Muscle of back (tissue), 11 donors: ENCODE measurements around the gene SEPTIN7. TPM values are rescaled to one million over a fixed set of nuclear protein-coding genes. Genes with fewer than 3 reads are reported as not detected.
A peak's percentile ranks its signal among the peaks of the same experiment; 100 is the strongest.

ENCODE experiments used
- DNase-seq, 3 donors: peaks; one replicate each; pipeline versions ENCODE4 v3.0.0 to v3.0.0-alpha.2; 2013
- polyA plus RNA-seq, 10 donors: library from polyadenylated mRNA; unstranded; fragments of 120-200 nt; gene quantifications; one replicate each; pipeline ENCODE4 v1.2.1, GENCODE V29; 2013; ENCODE audit not compliant: insufficient read length in 10 of 10

Gene SEPTIN7
- polyA plus RNA-seq, 10 donors, result 330 to 458 (median 391) TPM

DNA sequence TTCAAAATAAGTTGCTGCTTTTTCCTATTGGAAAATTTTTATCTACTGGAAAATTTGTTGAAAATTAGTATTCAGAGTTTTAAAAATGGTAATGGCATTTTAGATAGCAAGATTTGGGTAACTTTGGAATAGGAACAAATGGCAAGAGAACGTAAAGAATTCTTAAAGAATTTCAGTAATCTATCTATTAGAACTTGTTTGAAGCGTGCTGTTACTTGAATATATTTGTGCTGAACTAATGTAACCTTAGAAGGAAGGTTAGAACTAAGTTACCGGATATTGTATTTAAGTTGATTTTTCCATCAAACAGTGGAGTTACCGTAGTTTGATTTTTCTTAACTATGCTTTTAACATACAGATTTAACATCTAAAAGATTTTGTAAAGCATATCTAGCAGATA lies 25.9 kb downstream of the SEPTIN7 start:
- no peak for DNase-seq

DNA sequence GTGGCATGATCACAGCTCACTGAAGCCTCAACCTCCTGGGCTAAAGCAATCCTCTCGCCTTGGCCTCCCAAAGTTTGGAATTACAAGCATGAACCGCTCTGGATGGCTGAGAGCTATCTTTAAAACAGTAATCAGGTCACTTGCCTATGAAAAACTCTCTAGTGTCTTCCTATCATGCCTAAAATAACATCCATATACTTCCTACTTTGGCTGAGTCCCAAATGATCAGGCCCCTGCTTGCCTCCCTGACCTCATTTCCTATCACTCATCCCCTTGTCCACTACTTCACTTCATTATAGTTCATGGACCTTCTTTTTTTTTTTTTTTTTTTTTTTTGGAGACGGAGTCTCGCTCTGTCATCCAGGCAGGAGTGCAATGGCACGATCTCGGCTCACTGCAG lies 28.0 kb downstream of the SEPTIN7 start:
- peak in 1 of 3 donors; percentile 9 for DNase-seq

DNA sequence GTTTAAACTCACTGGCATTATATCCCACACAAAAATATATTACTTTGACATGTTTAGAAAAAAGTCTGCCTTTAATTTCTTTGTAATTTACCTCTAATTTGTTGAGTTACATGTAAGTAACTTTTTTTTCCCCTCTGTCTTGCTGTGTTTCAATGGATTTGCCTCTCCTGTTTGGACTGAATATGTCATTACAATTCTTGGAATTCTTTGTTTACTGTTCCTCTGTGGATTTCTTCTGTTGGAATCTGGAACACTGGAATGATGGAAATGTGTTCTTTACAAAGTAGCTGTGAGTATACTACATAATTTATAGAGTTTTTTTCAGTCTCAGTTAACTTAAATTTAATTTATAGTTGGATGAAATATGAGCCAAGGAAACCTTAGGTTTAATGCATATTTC lies 30.4 kb downstream of the SEPTIN7 start:
- DNase-seq, result peak in 2 of 3 donors; percentile 44 to 52

DNA sequence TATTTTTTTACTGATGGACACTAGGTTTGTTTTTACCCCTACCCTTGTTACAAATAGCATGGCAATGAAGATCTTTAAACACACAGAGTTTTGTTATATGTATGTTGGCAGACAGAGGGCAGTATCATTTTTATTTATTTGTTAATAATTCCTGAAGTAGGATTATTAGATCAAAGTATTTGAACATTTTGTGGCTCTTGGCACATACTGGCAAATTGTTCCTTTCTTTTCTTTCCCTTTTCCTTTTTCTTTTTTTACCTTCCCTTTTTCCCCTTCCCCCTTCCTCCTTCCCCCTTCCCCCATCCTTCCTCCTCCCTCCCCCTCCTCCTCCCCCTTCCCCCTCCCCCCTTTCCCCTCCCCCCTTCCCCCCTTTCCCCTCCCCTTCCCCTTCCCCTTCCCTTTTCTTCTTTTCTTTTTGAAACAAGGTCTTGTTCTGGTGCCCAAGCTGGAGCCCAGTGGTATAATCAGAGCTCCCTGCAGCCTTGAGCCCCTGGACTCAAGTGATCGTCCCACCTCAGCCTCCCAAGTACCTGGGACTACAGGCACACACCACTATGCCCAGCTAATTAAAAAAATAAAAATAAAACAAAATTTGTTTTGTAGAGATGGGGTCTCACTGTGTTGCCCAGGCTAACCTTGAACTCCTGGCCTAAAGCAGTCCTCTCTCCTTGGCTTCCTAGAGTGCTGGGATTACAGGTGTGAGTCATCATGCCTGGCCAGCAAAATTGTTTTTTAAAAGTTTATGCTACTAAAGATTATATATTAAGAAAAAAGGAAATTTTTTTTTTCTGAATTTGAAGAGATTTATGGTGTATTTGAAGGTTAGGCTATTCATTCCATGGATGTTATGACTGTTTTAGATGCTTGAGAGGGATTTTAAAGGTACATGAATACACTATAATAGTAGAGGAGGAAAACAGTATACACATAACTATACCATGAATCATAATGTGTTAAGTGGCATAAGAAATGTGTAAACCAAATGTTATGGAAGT lies 39.3 kb downstream of the SEPTIN7 start:
- peak in 1 of 3 donors; percentile 49 for DNase-seq

DNA sequence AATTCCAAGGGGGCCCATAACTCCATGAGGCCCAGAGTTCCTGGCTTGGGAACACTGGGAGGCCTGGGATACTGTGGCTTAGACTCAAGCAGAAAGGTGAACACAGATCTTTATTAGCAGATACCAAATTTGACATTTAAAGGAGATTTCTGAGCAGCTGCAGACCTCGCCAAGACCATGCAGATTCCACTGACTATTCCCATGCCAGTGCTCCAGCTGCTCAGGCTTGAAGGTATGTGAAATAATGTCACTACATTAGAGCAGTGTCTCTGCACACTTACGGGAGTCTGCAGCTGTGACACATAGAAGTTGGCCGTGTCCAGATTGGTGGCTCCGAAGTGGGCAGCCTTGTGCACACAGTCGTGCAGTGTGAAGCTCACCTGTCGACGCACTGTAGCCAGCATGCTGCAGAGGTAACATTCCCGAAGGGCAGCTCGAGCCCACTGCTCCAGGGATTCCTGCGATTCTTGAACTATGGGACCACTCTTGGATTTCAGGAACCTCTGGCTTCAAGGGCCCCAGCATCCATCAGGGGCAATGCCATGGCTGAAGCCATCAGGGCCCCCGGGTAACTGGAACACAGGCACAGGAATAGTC lies 46.1 kb downstream of the SEPTIN7 start:
- DNase-seq, result peak in 1 of 3 donors; percentile 16

DNA sequence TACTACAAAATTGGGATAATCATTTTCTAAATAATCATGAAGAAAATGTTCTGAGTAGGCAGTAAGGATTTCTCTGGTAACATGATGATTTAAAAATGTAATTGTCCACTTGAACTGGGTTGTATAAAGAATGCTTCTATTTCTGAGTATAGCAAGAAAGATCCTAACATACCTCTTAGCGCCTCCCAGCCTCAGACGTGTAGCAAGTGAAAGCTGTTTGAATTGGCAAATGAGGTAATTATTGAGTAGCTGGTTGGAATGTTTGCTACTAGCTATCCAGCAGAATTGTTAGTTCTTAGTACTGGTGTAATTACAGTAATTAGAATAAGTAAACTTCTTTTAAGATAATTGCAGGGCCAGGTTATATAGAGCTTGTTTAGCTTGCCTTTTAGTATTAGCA lies 47.9 kb downstream of the SEPTIN7 start:
- no peak for DNase-seq

DNA sequence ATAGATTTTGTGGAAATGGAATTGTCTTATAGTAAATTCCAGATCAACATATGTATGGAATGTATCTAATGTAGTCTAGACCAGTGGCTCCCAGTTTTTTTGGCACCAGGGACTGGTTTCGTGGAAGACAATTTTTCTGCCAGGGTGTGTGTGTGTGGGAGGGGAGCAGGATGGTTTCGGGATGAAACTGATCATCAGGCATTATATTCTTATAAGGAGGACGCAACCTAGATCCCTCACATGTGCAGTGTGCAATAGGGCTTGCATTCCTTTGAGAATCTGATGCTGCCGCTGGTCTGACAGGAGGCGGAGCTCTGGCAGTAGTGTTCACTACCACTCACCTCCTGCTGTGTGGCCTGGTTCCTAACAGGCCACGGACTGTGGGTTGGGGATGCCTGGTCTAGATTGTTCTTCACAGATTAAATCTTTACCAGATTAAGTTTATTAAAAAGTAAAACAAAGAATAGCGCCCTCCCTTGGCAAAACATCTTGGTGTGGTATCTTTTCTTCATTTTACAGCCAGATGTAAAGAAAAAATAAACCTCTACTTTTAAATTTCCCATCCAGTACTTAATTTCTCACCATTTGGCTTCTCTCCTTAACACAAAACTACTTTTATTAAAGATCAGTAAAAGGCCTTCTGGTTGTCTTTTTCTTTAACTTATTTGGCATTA lies 48.4 kb downstream of the SEPTIN7 start:
- no peak for DNase-seq

DNA sequence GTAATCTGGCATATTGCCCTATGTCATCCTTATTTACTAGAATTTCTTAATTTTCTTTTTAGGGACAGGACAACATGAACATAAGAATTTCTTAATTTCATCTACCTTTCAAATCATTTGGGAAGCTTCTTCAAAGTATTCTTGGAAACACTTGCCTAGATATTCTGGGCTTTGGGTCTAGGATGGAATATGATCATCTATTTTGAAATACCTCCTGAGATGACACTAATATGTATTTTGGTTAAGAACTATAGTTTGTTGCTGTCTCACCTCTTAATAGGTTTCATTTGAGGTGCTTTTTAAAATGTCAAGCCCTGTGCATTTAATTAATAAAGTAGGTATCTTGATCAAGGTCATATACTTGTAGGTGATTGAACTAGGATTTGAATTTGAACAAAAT lies 49.1 kb downstream of the SEPTIN7 start:
- no peak for DNase-seq

Other genes starting within 250 kb of the SEPTIN7 start
- 10 to 100 TPM; 20.0 to 32.7 (median 25.6) TPM for gene HERPUD2, start 105.9 kb upstream of the SEPTIN7 start, polyA plus RNA-seq